Effector memory CD4-positive, alpha-beta T cell (primary cell): ENCODE measurements around the gene ANAPC5.

Source experiments
- DNase-seq, 3 donors: peaks; one replicate each; pipeline ENCODE4 v3.0.0-alpha.2; 2020
- H3K27ac ChIP-seq: 2 replicates; pipeline ENCODE4 v1.7.0; 2013; ENCODE audit warnings: mild to moderate bottlenecking, low read length, moderate library complexity; ENCODE audit not compliant: insufficient read depth, poor library complexity, severe bottlenecking
- H3K27me3 ChIP-seq: replicated peaks from 2 replicates; pipeline ENCODE4 v1.7.0; 2013; ENCODE audit warnings: mild to moderate bottlenecking, low read length; ENCODE audit not compliant: insufficient read depth, control insufficient read depth, poor library complexity, severe bottlenecking
- H3K36me3 ChIP-seq: 2 replicates; pipeline ENCODE4 v1.7.0; 2013; ENCODE audit warnings: mild to moderate bottlenecking, low read length, moderate library complexity; ENCODE audit not compliant: control insufficient read depth, insufficient read depth
- H3K4me1 ChIP-seq: 2 replicates; pipeline ENCODE4 v1.7.0; 2013; ENCODE audit warnings: low read length, mild to moderate bottlenecking; ENCODE audit not compliant: control insufficient read depth, insufficient read depth, poor library complexity, severe bottlenecking
- H3K4me3 ChIP-seq: 2 replicates; pipeline ENCODE4 v1.7.0; 2013; ENCODE audit warnings: low read length, low read depth, mild to moderate bottlenecking; ENCODE audit not compliant: insufficient read depth, poor library complexity, severe bottlenecking
- H3K9me3 ChIP-seq: 2 replicates; pipeline ENCODE4 v1.7.0; 2013; ENCODE audit warnings: mild to moderate bottlenecking, low read length, moderate library complexity; ENCODE audit not compliant: control insufficient read depth

ANAPC5 gene

GRCh38 chr12:121366063-121366459 lies 13.8 kb upstream of the ANAPC5 start:
- DNase-seq: no peak
- H3K27ac ChIP-seq: no peak overlapping the region
- no peaks in the 10 kb centered on the region for H3K4me1 ChIP-seq
- no peak overlapping the region for H3K4me3 ChIP-seq
- no peaks in the 10 kb centered on the region for H3K9me3 ChIP-seq
- H3K27me3 ChIP-seq: no peaks in the 10 kb centered on the region
- no peaks in the 10 kb centered on the region for H3K36me3 ChIP-seq

- Histone ChIP-seq H3K36me3 (no peaks in the 10 kb centered on the region), H3K4me3 (no peak overlapping the region), H3K9me3 (no peaks in the 10 kb centered on the region), H3K27ac (no peak overlapping the region), H3K27me3 (no peaks in the 10 kb centered on the region), H3K4me1 (no peaks in the 10 kb centered on the region)
- no peak for DNase-seq
These were observed 13.3 kb upstream of the ANAPC5 start for GRCh38 chr12:121365416-121366062.

GRCh38 chr12:121364683-121365121 lies 12.5 kb upstream of the ANAPC5 start:
- DNase-seq: no peak
- no peaks in the 10 kb centered on the region for H3K27me3 ChIP-seq
- H3K36me3 ChIP-seq: no peaks in the 10 kb centered on the region
- H3K4me3 ChIP-seq: no peak overlapping the region
- no peak overlapping the region for H3K27ac ChIP-seq
- no peaks in the 10 kb centered on the region for H3K4me1 ChIP-seq
- H3K9me3 ChIP-seq: no peaks in the 10 kb centered on the region

- Histone ChIP-seq H3K27me3 (no peaks in the 10 kb centered on the region), H3K4me1 (no peaks in the 10 kb centered on the region), H3K4me3 (no peak overlapping the region), H3K27ac (no peak overlapping the region), H3K9me3 (no peaks in the 10 kb centered on the region), H3K36me3 (no peaks in the 10 kb centered on the region)
- DNase-seq: no peak
These were observed 5.9 kb upstream of the ANAPC5 start for GRCh38 chr12:121358073-121358472.

GRCh38 chr12:121357331-121357730 lies 5.1 kb upstream of the ANAPC5 start:
- Histone ChIP-seq H3K9me3 (no peaks in the 10 kb centered on the region), H3K36me3 (no peaks in the 10 kb centered on the region), H3K27me3 (no peaks in the 10 kb centered on the region), H3K4me1 (no peaks in the 10 kb centered on the region), H3K4me3 (no peak overlapping the region), H3K27ac (no peak overlapping the region)
- DNase-seq: no peak

- no peak for DNase-seq
- no peaks in the 10 kb centered on the region for H3K36me3 ChIP-seq
- no peaks in the 10 kb centered on the region for H3K9me3 ChIP-seq
- H3K4me1 ChIP-seq: no peaks in the 10 kb centered on the region
- H3K27me3 ChIP-seq: no peaks in the 10 kb centered on the region
- no peak overlapping the region for H3K4me3 ChIP-seq
- H3K27ac ChIP-seq: no peak overlapping the region
These were observed 4.4 kb upstream of the ANAPC5 start for GRCh38 chr12:121356657-121357056.

GRCh38 chr12:121355818-121356217 lies 3.6 kb upstream of the ANAPC5 start:
- no peaks in the 10 kb centered on the region for H3K36me3 ChIP-seq
- no peak for DNase-seq
- no peaks in the 10 kb centered on the region for H3K27me3 ChIP-seq
- H3K4me1 ChIP-seq: peaks cover 3% of the 10 kb centered on the region
- H3K27ac ChIP-seq: no peak overlapping the region
- no peak overlapping the region for H3K4me3 ChIP-seq
- H3K9me3 ChIP-seq: no peaks in the 10 kb centered on the region

GRCh38 chr12:121352682-121353018 lies 439 bp upstream of the ANAPC5 start:
- DNase-seq: no peak
- no peaks in the 10 kb centered on the region for H3K27me3 ChIP-seq
- peak overlapping the region; percentile 64 for H3K27ac ChIP-seq
- H3K9me3 ChIP-seq: no peaks in the 10 kb centered on the region
- no peaks in the 10 kb centered on the region for H3K36me3 ChIP-seq
- H3K4me1 ChIP-seq: peaks cover 3% of the 10 kb centered on the region
- peak overlapping the region; percentile 62 for H3K4me3 ChIP-seq

- no peaks in the 10 kb centered on the region for H3K9me3 ChIP-seq
- no peak for DNase-seq
- H3K36me3 ChIP-seq: peaks cover 46% of the 10 kb centered on the region
- H3K27ac ChIP-seq: no peak overlapping the region
- peaks cover 3% of the 10 kb centered on the region for H3K4me1 ChIP-seq
- H3K27me3 ChIP-seq: no peaks in the 10 kb centered on the region
- H3K4me3 ChIP-seq: no peak overlapping the region
These were observed 5.5 kb downstream of the ANAPC5 start for GRCh38 chr12:121346747-121347146.

- Histone ChIP-seq H3K27me3 (no peaks in the 10 kb centered on the region), H3K27ac (no peak overlapping the region), H3K36me3 (peaks cover 57% of the 10 kb centered on the region), H3K9me3 (no peaks in the 10 kb centered on the region), H3K4me1 (no peaks in the 10 kb centered on the region), H3K4me3 (no peak overlapping the region)
- DNase-seq: no peak
These were observed 6.9 kb downstream of the ANAPC5 start for GRCh38 chr12:121345151-121345815.
